Measurements from ENCODE around the gene PRKAA1. TPM values are rescaled to one million over a fixed set of nuclear protein-coding genes. Genes with fewer than 3 reads are reported as not detected.
"Not testable (repeated sequence)": the region's sequence is repeated elsewhere in the genome, so short reads cannot be mapped to it uniquely, and the experiment has no call there.

Gene PRKAA1
- total RNA-seq, 2 experiments from 2014 or later: 64.6 to 76.8 TPM

GRCh38 chr5:40831346-40832210 is 33.4 kb upstream of the PRKAA1 start:
- ATAC-seq (no peak), DNase-seq (no peak)
- peaks cover 68% of the 10 kb centered on the region for H3K4me1 Mint-ChIP-seq
- peak overlapping the region; percentile 11 for H3K4me3 Mint-ChIP-seq
- H3K9me3 Mint-ChIP-seq (ENCODE audit: low read depth): no peaks in the 10 kb centered on the region
- peak overlapping the region; percentile 55 for H3K27ac Mint-ChIP-seq
- CTCF ChIA-PET: interaction anchor here (1.4 kb wide), 1 partner anchor 16 kb away, joined by 4 read pairs; no protein-coding TSS in a partner anchor
- H3K27me3 Mint-ChIP-seq: no peaks in the 10 kb centered on the region
- peaks cover 83% of the 10 kb centered on the region for H3K36me3 Mint-ChIP-seq

GRCh38 chr5:40829748-40830533 is 31.8 kb upstream of the PRKAA1 start:
- Mint-ChIP-seq H3K27me3 (no peaks in the 10 kb centered on the region), H3K4me1 (peaks cover 59% of the 10 kb centered on the region), H3K9me3 (ENCODE audit: low read depth) (no peaks in the 10 kb centered on the region), H3K36me3 (peaks cover 87% of the 10 kb centered on the region), H3K27ac (no peak overlapping the region), H3K4me3 (no peak overlapping the region)
- DNase-seq: no peak
- CTCF ChIA-PET: no interaction called here
- ATAC-seq: no peak

GRCh38 chr5:40828690-40829661 is 30.8 kb upstream of the PRKAA1 start:
- no peak overlapping the region for H3K4me3 Mint-ChIP-seq
- peaks cover 78% of the 10 kb centered on the region for H3K36me3 Mint-ChIP-seq
- peaks cover 59% of the 10 kb centered on the region for H3K4me1 Mint-ChIP-seq
- CTCF ChIA-PET: no interaction called here
- peak overlapping the region; percentile 29 for H3K27ac Mint-ChIP-seq
- no peaks in the 10 kb centered on the region for H3K27me3 Mint-ChIP-seq
- ATAC-seq: no peak
- no peaks in the 10 kb centered on the region for H3K9me3 Mint-ChIP-seq (ENCODE audit: low read depth)
- no peak for DNase-seq

- Mint-ChIP-seq H3K27me3 (no peaks in the 10 kb centered on the region), H3K4me1 (peaks cover 55% of the 10 kb centered on the region), H3K4me3 (no peak overlapping the region), H3K36me3 (peaks cover 70% of the 10 kb centered on the region), H3K27ac (no peak overlapping the region), H3K9me3 (ENCODE audit: low read depth) (no peaks in the 10 kb centered on the region)
- CTCF ChIA-PET: no interaction called here
- no peak for ATAC-seq
- no peak for DNase-seq
Measured at GRCh38 chr5:40828021-40828631, 30.0 kb upstream of the PRKAA1 start.

GRCh38 chr5:40827188-40827977 is 29.2 kb upstream of the PRKAA1 start:
- Mint-ChIP-seq H3K4me1 (peaks cover 47% of the 10 kb centered on the region), H3K4me3 (no peak overlapping the region), H3K36me3 (peaks cover 65% of the 10 kb centered on the region), H3K27me3 (no peaks in the 10 kb centered on the region), H3K27ac (no peak overlapping the region), H3K9me3 (ENCODE audit: low read depth) (no peaks in the 10 kb centered on the region)
- ATAC-seq: no peak
- no peak for DNase-seq
- CTCF ChIA-PET: no interaction called here

GRCh38 chr5:40826489-40827187 is 28.5 kb upstream of the PRKAA1 start:
- Mint-ChIP-seq H3K9me3 (ENCODE audit: low read depth) (no peaks in the 10 kb centered on the region), H3K4me1 (peaks cover 40% of the 10 kb centered on the region), H3K4me3 (no peak overlapping the region), H3K27me3 (no peaks in the 10 kb centered on the region), H3K36me3 (peaks cover 57% of the 10 kb centered on the region), H3K27ac (no peak overlapping the region)
- ATAC-seq: no peak
- CTCF ChIA-PET: no interaction called here
- no peak for DNase-seq

GRCh38 chr5:40825461-40826043 is 27.4 kb upstream of the PRKAA1 start:
- DNase-seq; H3K27me3 Mint-ChIP-seq; H3K9me3 Mint-ChIP-seq (ENCODE audit: low read depth); H3K27ac Mint-ChIP-seq; H3K4me3 Mint-ChIP-seq; CTCF ChIA-PET; ATAC-seq: not testable (repeated sequence)
- H3K4me1 Mint-ChIP-seq: peaks cover 30% of the 10 kb centered on the region
- H3K36me3 Mint-ChIP-seq: peaks cover 47% of the 10 kb centered on the region

GRCh38 chr5:40823459-40823858 is 25.3 kb upstream of the PRKAA1 start:
- H3K9me3 Mint-ChIP-seq (ENCODE audit: low read depth): no peaks in the 10 kb centered on the region
- no peak overlapping the region for H3K27ac Mint-ChIP-seq

GRCh38 chr5:40813698-40814281 is 15.6 kb upstream of the PRKAA1 start:
- Mint-ChIP-seq H3K9me3 (ENCODE audit: low read depth) (no peaks in the 10 kb centered on the region), H3K27me3 (no peaks in the 10 kb centered on the region), H3K36me3 (no peaks in the 10 kb centered on the region), H3K4me1 (peaks cover 21% of the 10 kb centered on the region), H3K4me3 (no peak overlapping the region), H3K27ac (peak overlapping the region; percentile 27)
- peak; percentile 86 for ATAC-seq
- CTCF ChIA-PET: interaction anchor here (0.6 kb wide), 1 partner anchor 12 kb away, joined by 3 read pairs; no protein-coding TSS in a partner anchor
- DNase-seq: peak; percentile 75

More at GRCh38 chr5:40823459-40823858, 25.3 kb upstream of the PRKAA1 start:
- H3K27me3 Mint-ChIP-seq: no peaks in the 10 kb centered on the region
- DNase-seq: no peak
- peaks cover 29% of the 10 kb centered on the region for H3K36me3 Mint-ChIP-seq
- CTCF ChIA-PET: interaction anchor here (1.1 kb wide), 1 partner anchor 9 kb away, joined by 5 read pairs; no protein-coding TSS in a partner anchor
- H3K4me3 Mint-ChIP-seq: no peak overlapping the region
- peaks cover 15% of the 10 kb centered on the region for H3K4me1 Mint-ChIP-seq
- no peak for ATAC-seq

GRCh38 chr5:40812125-40812524 is 14.0 kb upstream of the PRKAA1 start:
- CTCF ChIA-PET: no interaction called here

More at GRCh38 chr5:40812125-40812524, 14.0 kb upstream of the PRKAA1 start:
- DNase-seq (no peak), ATAC-seq (no peak)
- Mint-ChIP-seq H3K27ac (no peak overlapping the region), H3K27me3 (no peaks in the 10 kb centered on the region), H3K36me3 (no peaks in the 10 kb centered on the region), H3K4me3 (no peak overlapping the region), H3K9me3 (ENCODE audit: low read depth) (no peaks in the 10 kb centered on the region), H3K4me1 (peaks cover 37% of the 10 kb centered on the region)

Measured in activated CD8-positive, alpha-beta memory T cell treated with anti-CD3 and anti-CD28 coated beads, Interleukin-2, amount 10 ng/mL, durations not matched to agents 7 days and 5 days (primary cell).